ENCODE results near the gene GPR33.
"Not testable (repeated sequence)": the region's sequence is repeated elsewhere in the genome, so short reads cannot be mapped to it uniquely, and the experiment has no call there.

GPR33 gene

GRCh38 chr14:31457665-31458659 is 29.9 kb downstream of the GPR33 start:
- no peak for DNase-seq

GRCh38 chr14:31456841-31457664 is 30.8 kb downstream of the GPR33 start, which contains the start of gene DTD2:
Gene DTD2, minus strand, starts transcription at chr14:31457506. Its CDS starts 113 bp downstream, at chr14:31457393.
- DNase-seq: peak; percentile 94

- no peak for DNase-seq
Observed at GRCh38 chr14:31449971-31450610, 37.7 kb downstream of the GPR33 start.

GRCh38 chr14:31449136-31449535 is 38.7 kb downstream of the GPR33 start:
- no peak for DNase-seq

- DNase-seq: no peak
Observed at GRCh38 chr14:31445703-31446102, 42.1 kb downstream of the GPR33 start.

- DNase-seq: no peak
Observed at GRCh38 chr14:31442284-31442683, 45.6 kb downstream of the GPR33 start.

GRCh38 chr14:31441273-31442111 is 46.3 kb downstream of the GPR33 start:
- DNase-seq: no peak

GRCh38 chr14:31440280-31440679 is 47.6 kb downstream of the GPR33 start:
- DNase-seq: no peak

GRCh38 chr14:31439561-31439960 is 48.3 kb downstream of the GPR33 start:
- DNase-seq: no peak

- not testable (repeated sequence) for DNase-seq
Observed at GRCh38 chr14:31437045-31437691, 50.7 kb downstream of the GPR33 start.

GRCh38 chr14:31435276-31435675 is 52.6 kb downstream of the GPR33 start:
- no peak for DNase-seq
